Skeletal muscle tissue (tissue), 4 donors: ENCODE results near the gene MLLT11. TPM values are rescaled to one million over a fixed set of nuclear protein-coding genes. Genes with fewer than 3 reads are reported as not detected.

Experiments
- H3K27ac ChIP-seq: one replicate; pipeline ENCODE4 v1.7.0; 2013; ENCODE audit warnings: mild to moderate bottlenecking, low read depth, low read length, inconsistent platforms
- H3K27me3 ChIP-seq, 3 donors: one replicate each; pipeline ENCODE4 v1.7.0; 2013; ENCODE audit warnings: low read length in 3 of 3; ENCODE audit not compliant: control insufficient read depth in 3 of 3, insufficient read depth in 3 of 3
- H3K36me3 ChIP-seq, 3 donors: one replicate each; pipeline ENCODE4 v1.7.0; 2013; ENCODE audit warnings: low read length in 3 of 3; ENCODE audit not compliant: control insufficient read depth in 3 of 3, insufficient read depth in 3 of 3
- H3K4me1 ChIP-seq, 3 donors: one replicate each; pipeline ENCODE4 v1.7.0; 2013; ENCODE audit warnings: low read length in 3 of 3, mild to moderate bottlenecking in 3 of 3; ENCODE audit not compliant: control insufficient read depth in 3 of 3, insufficient read depth in 3 of 3
- H3K4me3 ChIP-seq, 3 donors: one replicate each; pipeline ENCODE4 v1.7.0; 2013; ENCODE audit warnings: low read length in 3 of 3
- H3K9ac ChIP-seq, 3 donors: one replicate each; pipeline ENCODE4 v1.7.0; 2013; ENCODE audit warnings: low read length in 3 of 3, mild to moderate bottlenecking in 3 of 3, moderate library complexity in 2 of 3, low read depth in 1 of 3
- H3K9me3 ChIP-seq, 3 donors: one replicate each; pipeline ENCODE4 v1.7.0; 2013; ENCODE audit warnings: low read length in 3 of 3; ENCODE audit not compliant: control insufficient read depth in 3 of 3
- total RNA-seq: library from RNA; depleted of rRNA; stranded (reverse); fragments of >200 nt; gene quantifications from one replicate; pipeline ENCODE4 v1.2.3, GENCODE V29; 2014
- donor health status: Osteomylitis.

MLLT11 gene
- total RNA-seq, 1 donor from 2014 or later: 2.1 TPM

DNA sequence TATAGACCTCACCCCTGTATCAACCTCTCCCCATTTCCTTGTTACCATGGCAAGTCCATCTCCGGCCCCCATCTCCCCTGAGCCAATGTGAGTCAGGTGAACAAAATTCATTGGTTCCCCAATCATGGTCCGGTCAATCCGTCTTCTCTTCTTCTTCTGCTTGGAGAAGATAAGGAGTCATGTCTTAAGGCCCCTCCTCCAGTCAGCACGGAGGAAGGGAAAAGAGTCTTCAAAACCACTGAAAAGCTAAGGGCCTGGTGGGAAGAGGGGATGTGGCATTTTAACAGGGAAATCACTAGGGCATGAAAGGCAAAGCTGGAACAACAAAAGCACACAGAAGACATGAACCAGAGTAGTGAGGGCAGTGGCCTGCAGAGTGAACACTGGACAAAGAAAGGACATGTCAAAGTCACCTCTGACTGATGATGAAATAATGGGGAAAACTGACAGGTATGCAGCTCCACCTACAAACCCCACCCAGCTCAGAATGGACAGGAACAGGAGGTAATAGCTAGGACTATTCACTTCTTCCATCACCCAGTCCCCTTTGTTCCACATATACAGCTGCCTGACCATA lies 5.1 kb upstream of the MLLT11 start:
- Histone ChIP-seq H3K27me3 (no peaks in the 10 kb centered on the region), H3K9me3 (no peaks in the 10 kb centered on the region), H3K9ac (peak overlapping the region in 1 of 3 donors; percentile 1), H3K4me3 (no peak overlapping the region), H3K4me1 (peaks cover 29 to 42% (median 38%) of the 10 kb centered on the region in 3 donors), H3K36me3 (peaks cover 27 to 66% (median 40%) of the 10 kb centered on the region in 3 donors), H3K27ac (peak overlapping the region; percentile 93)

- H3K27me3 ChIP-seq: no peaks in the 10 kb centered on the region
- H3K9ac ChIP-seq: peak overlapping the region in 1 of 3 donors; percentile 1
- H3K27ac ChIP-seq: peak overlapping the region; percentile 93
- H3K36me3 ChIP-seq: peaks cover 27 to 63% (median 40%) of the 10 kb centered on the region in 3 donors
- H3K4me1 ChIP-seq: peaks cover 29 to 42% (median 42%) of the 10 kb centered on the region in 3 donors
- H3K4me3 ChIP-seq: no peak overlapping the region
- no peaks in the 10 kb centered on the region for H3K9me3 ChIP-seq
Observed at GRCh38 chr1:151055581-151055980, 4.6 kb upstream of the MLLT11 start.

GRCh38 chr1:151056149-151056548 lies 4.0 kb upstream of the MLLT11 start:
- peak overlapping the region in 2 of 3 donors; percentile 26 to 48 for H3K4me3 ChIP-seq
- peak overlapping the region; percentile 93 for H3K27ac ChIP-seq
- peak overlapping the region; percentile 1 to 37 (median 28) for H3K9ac ChIP-seq
- peaks cover 27 to 59% (median 40%) of the 10 kb centered on the region in 3 donors for H3K36me3 ChIP-seq
- peaks cover 29 to 42% (median 42%) of the 10 kb centered on the region in 3 donors for H3K4me1 ChIP-seq
- H3K9me3 ChIP-seq: no peaks in the 10 kb centered on the region
- no peaks in the 10 kb centered on the region for H3K27me3 ChIP-seq

- Histone ChIP-seq H3K4me1 (peaks cover 29 to 42% (median 42%) of the 10 kb centered on the region in 3 donors), H3K27ac (peak overlapping the region; percentile 93), H3K9me3 (no peaks in the 10 kb centered on the region), H3K4me3 (peak overlapping the region; percentile 93 to 98 (median 94)), H3K9ac (peak overlapping the region; percentile 90 to 96 (median 90)), H3K36me3 (peaks cover 20 to 34% (median 23%) of the 10 kb centered on the region in 3 donors), H3K27me3 (no peaks in the 10 kb centered on the region)
Observed at GRCh38 chr1:151058692-151059091, 1.5 kb upstream of the MLLT11 start.

DNA sequence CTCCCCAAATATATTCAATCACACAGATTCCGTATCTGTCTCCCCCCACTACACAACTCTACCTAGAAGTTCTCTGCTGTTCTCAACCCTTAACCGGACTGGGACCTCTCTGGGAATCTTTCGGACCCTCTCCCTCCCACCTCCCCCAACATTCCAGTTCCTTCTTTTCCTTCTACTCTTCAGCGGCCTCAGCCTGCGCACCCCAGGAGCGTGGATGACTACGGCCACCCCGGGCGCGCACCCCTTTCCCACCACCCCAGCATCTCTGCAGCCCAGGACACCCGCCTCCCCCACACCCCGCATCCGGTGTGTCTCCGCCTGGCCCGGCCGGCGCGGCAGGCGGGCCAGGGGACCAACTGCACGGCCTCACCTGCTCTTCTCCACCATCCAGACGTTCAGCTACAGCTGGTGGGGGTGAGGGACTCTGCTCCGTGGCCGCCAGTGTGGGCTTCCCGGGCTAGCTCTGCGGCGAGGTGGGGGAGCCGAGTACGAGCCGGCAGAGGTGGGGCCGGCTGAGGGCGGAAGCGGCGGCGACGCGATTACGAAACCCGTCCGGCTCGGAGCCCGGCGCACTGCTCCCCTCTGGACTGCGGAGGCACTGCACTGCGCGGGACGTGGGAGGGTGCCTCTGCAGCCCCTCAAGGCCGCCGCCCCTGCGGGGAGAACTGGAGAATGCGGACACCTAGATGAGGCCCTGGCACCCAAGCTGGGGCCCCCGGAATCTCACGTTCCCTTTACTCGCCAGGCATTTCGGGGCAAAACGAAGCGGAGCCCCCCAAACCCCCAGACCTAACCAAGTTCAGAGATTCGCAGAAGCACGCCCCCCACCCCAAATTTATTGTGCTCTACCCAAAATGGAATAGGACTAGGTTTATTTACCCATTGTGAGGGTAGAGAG lies 839 bp upstream of the MLLT11 start, which contains the start of gene CDC42SE1:
Gene CDC42SE1, minus strand, starts transcription at position 514 of the 898 bp plus-strand sequence. CDS start 3,892 bp downstream, outside the sequence.
- H3K9me3 ChIP-seq: no peaks in the 10 kb centered on the region

DNA sequence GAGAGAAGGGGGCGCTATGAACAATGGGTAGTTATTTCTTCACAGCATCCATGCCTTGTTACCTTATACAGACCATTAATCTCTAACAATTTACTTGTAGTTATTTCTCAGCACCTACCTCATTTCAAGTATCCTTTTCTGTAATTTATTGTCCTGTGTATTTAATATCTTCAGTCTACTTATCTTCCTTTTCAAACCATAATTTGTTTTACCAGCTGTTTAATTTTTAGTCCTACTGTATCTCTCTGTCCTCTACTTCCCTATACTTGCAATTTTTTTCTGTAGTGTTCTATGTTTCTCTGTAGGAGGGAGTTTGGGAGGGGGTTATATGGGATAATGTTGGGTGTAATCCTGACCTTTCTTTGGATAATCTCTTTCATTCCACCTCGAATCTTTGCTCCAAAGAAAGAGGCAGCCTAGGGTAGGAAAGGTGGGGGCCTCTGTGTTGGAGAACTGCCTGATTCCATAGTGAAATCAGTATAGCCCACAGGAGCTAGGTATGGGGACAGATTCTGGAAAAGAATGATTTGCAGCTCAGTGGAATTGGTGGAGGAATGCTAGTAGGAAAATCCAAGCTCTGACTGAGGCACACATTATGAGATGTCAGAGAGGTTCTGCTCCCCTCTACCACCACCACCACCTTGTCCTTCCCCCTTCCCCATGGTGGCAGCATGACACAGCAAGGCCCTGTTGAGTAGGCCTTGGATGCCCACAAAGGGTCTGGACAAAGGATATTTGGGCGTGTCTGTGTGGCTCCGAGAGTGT lies 642 bp downstream of the MLLT11 start:
- H3K4me1 ChIP-seq: peaks cover 29 to 36% (median 34%) of the 10 kb centered on the region in 3 donors
- H3K27me3 ChIP-seq: no peaks in the 10 kb centered on the region
- no peaks in the 10 kb centered on the region for H3K9me3 ChIP-seq
- peaks cover 0 to 13% (median 3%) of the 10 kb centered on the region in 3 donors for H3K36me3 ChIP-seq
- H3K4me3 ChIP-seq: peak overlapping the region; percentile 93 to 98 (median 94)
- H3K9ac ChIP-seq: peak overlapping the region; percentile 90 to 96 (median 90)
- peak overlapping the region; percentile 93 for H3K27ac ChIP-seq

More for the DNA sequence above, 839 bp upstream of the MLLT11 start, which contains the start of gene CDC42SE1:
- H3K4me3 ChIP-seq: peak within 1 kb of the TSS; percentile 93 to 98 (median 94)
- H3K36me3 ChIP-seq: peaks cover 13 to 27% (median 17%) of the 10 kb centered on the region in 3 donors
- H3K4me1 ChIP-seq: peaks cover 29 to 42% (median 42%) of the 10 kb centered on the region in 3 donors
- no peaks in the 10 kb centered on the region for H3K27me3 ChIP-seq
- H3K9ac ChIP-seq: peak within 1 kb of the TSS; percentile 90 to 96 (median 90)
- H3K27ac ChIP-seq: peak within 1 kb of the TSS; percentile 93

GRCh38 chr1:151061704-151062103 lies 1.5 kb downstream of the MLLT11 start:
- Histone ChIP-seq H3K27ac (no peak overlapping the region), H3K4me3 (no peak overlapping the region), H3K27me3 (no peaks in the 10 kb centered on the region), H3K36me3 (peaks cover 0 to 6% (median 0%) of the 10 kb centered on the region in 3 donors), H3K4me1 (peaks cover 21 to 27% (median 25%) of the 10 kb centered on the region in 3 donors), H3K9ac (no peak overlapping the region), H3K9me3 (no peaks in the 10 kb centered on the region)

GRCh38 chr1:151062741-151063371 lies 2.7 kb downstream of the MLLT11 start:
- Histone ChIP-seq H3K4me3 (no peak overlapping the region), H3K27ac (no peak overlapping the region), H3K4me1 (peaks cover 11 to 16% (median 13%) of the 10 kb centered on the region in 3 donors), H3K9me3 (no peaks in the 10 kb centered on the region), H3K9ac (no peak overlapping the region), H3K27me3 (no peaks in the 10 kb centered on the region), H3K36me3 (peaks cover 0 to under 1% (median 0%) of the 10 kb centered on the region in 3 donors)

- no peak overlapping the region for H3K4me3 ChIP-seq
- H3K9ac ChIP-seq: no peak overlapping the region
- no peaks in the 10 kb centered on the region for H3K36me3 ChIP-seq
- peaks cover 4 to 12% (median 9%) of the 10 kb centered on the region in 3 donors for H3K4me1 ChIP-seq
- no peak overlapping the region for H3K27ac ChIP-seq
- no peaks in the 10 kb centered on the region for H3K9me3 ChIP-seq
- no peaks in the 10 kb centered on the region for H3K27me3 ChIP-seq
Observed at GRCh38 chr1:151065089-151065645, 5.0 kb downstream of the MLLT11 start.
